ENCODE results near the gene UNCX. TPM values are rescaled to one million over a fixed set of nuclear protein-coding genes. Genes with fewer than 3 reads are reported as not detected.

The UNCX gene
- total RNA-seq, 4 donors from 2014 or later = not detected

- no peak for TF ChIP-seq POLR2A (IDR thresholded peaks at IDR 0.05)
- TF ChIP-seq CTCF (IDR thresholded peaks at IDR 0.05) = no peak
- no peak overlapping the region for H3K4me3 ChIP-seq (ENCODE audit: low read depth, poor library complexity, severe bottlenecking)
- no peak for DNase-seq (ENCODE audit: low spot score in 2 of 2)
- 83 to 84% methylated on average over 17 of the region's 17 CpGs for WGBS, 2 donors
- intact Hi-C loops (cut with DNase I; ENCODE audit: low total_unique reads) = no loop called here
Observed at GRCh38 chr7:1252540-1253090, 19.9 kb downstream of the UNCX start.

- no peak for TF ChIP-seq CTCF (IDR thresholded peaks at IDR 0.05)
- no peak for TF ChIP-seq POLR2A (IDR thresholded peaks at IDR 0.05)
- intact Hi-C loops (cut with DNase I; ENCODE audit: low total_unique reads) = no loop called here
- no peak overlapping the region for H3K4me3 ChIP-seq (ENCODE audit: low read depth, poor library complexity, severe bottlenecking)
- DNase-seq (ENCODE audit: low spot score in 2 of 2) = no peak
- 37 to 43% methylated on average over 20 of the region's 20 CpGs for WGBS, 2 donors
Observed at GRCh38 chr7:1253681-1254181, 21.1 kb downstream of the UNCX start.

DNA sequence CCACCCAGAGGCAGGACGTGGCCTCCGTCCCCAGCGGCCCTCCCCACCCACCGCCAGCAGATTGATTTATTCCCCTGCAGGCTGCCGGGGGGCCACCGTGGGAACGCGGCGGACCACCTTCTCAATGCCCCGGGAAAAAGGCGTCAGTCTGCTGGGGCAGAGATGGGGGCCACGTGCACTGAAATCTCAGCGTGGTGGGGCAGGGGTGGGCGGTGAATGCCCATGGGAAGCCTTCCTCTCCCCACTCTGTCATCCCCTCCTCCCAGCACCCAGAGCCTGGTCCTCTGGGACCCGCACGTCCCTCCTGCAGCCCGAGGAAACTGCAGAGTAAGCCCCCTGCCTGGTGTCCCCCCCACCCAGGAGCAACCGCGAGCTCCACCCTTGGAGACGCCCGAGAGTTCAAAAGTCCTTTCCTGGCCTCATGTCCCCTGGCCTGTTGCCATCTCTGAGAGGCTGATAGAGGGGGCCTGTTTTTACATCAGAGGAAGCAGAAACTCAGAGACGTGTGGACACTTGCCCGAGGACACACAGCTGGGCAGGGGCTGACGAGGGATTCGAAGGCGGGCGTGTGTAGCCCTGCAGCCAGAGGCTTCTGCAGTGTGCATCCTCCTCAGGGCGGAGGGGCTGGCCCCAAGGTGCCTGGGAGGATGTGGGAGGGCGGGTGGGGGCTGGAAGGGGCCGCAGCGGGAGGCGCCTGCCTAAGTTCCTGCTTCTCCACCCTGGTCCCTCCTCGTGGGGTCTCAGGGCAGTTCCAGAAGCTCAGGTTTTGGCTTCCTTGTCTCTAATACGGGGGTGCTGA lies 21.8 kb downstream of the UNCX start:
- no peak overlapping the region for H3K4me3 ChIP-seq (ENCODE audit: low read depth, poor library complexity, severe bottlenecking)
- intact Hi-C loops (cut with DNase I; ENCODE audit: low total_unique reads) = no loop called here
- TF ChIP-seq CTCF (IDR thresholded peaks at IDR 0.05) (no peak), POLR2A (IDR thresholded peaks at IDR 0.05) (no peak)
- DNase-seq (ENCODE audit: low spot score in 2 of 2) = no peak
- 15 to 18% methylated on average over 25 to 34 of the region's 34 CpGs for WGBS, 2 donors

GRCh38 chr7:1255080-1255816 lies 22.6 kb downstream of the UNCX start:
- no peak overlapping the region for H3K4me3 ChIP-seq (ENCODE audit: low read depth, poor library complexity, severe bottlenecking)
- DNase-seq (ENCODE audit: low spot score in 2 of 2) = no peak
- 24 to 32% methylated on average over 19 to 21 of the region's 21 CpGs for WGBS, 2 donors
- TF ChIP-seq POLR2A (IDR thresholded peaks at IDR 0.05) (no peak), CTCF (IDR thresholded peaks at IDR 0.05) (no peak)
- intact Hi-C loops (cut with DNase I; ENCODE audit: low total_unique reads) = no loop called here

- no peak for TF ChIP-seq POLR2A (IDR thresholded peaks at IDR 0.05)
- no peak for DNase-seq (ENCODE audit: low spot score in 2 of 2)
- WGBS, 2 donors = 52 to 54% methylated on average over 26 of the region's 26 CpGs
- intact Hi-C loops (cut with DNase I; ENCODE audit: low total_unique reads) = no loop called here
- H3K4me3 ChIP-seq (ENCODE audit: low read depth, poor library complexity, severe bottlenecking) = no peak overlapping the region
Observed at GRCh38 chr7:1255817-1256340, 23.2 kb downstream of the UNCX start.

DNA sequence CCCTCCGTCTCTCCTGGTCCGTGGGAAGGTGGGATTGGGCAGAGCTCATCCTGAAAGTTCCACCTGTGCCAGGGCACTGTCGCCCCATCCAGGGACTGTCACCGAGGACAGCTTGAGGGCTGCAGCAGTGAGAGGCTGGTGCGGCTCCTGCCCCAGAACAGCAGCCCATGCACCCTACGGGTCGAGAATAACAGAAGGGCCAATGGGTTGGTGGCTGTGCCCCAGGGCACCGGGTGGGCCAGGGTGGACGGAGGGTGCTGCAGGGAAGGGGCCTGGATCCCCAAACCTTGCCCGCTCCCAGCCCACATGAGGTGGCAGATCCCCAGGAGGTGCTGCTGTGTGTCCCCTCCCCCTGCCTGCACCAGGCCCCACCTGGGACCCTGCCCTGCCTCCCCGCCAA lies 23.9 kb downstream of the UNCX start:
- H3K4me3 ChIP-seq (ENCODE audit: low read depth, poor library complexity, severe bottlenecking) = no peak overlapping the region
- intact Hi-C loops (cut with DNase I; ENCODE audit: low total_unique reads) = no loop called here
- DNase-seq (ENCODE audit: low spot score in 2 of 2) = no peak
- TF ChIP-seq POLR2A (IDR thresholded peaks at IDR 0.05) (no peak), CTCF (IDR thresholded peaks at IDR 0.05) (no peak)
- 75 to 83% methylated on average over 6 to 9 of the region's 11 CpGs for WGBS, 2 donors

Measured in lower leg skin (tissue), 4 donors.